Measurements from ENCODE around the gene OR5B21. TPM values are rescaled to one million over a fixed set of nuclear protein-coding genes. Genes with fewer than 3 reads are reported as not detected.

OR5B21 gene
- total and polyA plus RNA-seq, 12 donors: not detected

GRCh38 chr11:58485961-58486360 lies 21.9 kb downstream of the OR5B21 start:
- Histone ChIP-seq H3K27me3 (no peaks in the 10 kb centered on the region), H3K36me3 (replicated peaks in 1 of 2) (no peaks in the 10 kb centered on the region), H3K27ac (no peak overlapping the region), H3K4me1 (replicated peaks in 1 of 2) (no peaks in the 10 kb centered on the region), H3K4me3 (no peak overlapping the region), H3K9me3 (replicated peaks in 1 of 3) (no peaks in the 10 kb centered on the region)
- intact Hi-C loops (cut with DNase I): no loop called here
- no peak for DNase-seq
- WGBS, 4 donors: 82 to 91% (median 85%) methylated on average over 1 of the region's 1 CpG
- no peak for TF ChIP-seq POLR2A (IDR thresholded peaks at IDR 0.05)
- TF ChIP-seq, protein P1, sequence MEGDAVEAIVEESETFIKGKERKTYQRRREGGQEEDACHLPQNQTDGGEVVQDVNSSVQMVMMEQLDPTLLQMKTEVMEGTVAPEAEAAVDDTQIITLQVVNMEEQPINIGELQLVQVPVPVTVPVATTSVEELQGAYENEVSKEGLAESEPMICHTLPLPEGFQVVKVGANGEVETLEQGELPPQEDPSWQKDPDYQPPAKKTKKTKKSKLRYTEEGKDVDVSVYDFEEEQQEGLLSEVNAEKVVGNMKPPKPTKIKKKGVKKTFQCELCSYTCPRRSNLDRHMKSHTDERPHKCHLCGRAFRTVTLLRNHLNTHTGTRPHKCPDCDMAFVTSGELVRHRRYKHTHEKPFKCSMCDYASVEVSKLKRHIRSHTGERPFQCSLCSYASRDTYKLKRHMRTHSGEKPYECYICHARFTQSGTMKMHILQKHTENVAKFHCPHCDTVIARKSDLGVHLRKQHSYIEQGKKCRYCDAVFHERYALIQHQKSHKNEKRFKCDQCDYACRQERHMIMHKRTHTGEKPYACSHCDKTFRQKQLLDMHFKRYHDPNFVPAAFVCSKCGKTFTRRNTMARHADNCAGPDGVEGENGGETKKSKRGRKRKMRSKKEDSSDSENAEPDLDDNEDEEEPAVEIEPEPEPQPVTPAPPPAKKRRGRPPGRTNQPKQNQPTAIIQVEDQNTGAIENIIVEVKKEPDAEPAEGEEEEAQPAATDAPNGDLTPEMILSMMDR (IDR thresholded peaks at IDR 0.05): no peak

- H3K4me1 ChIP-seq (replicated peaks in 1 of 2): no peaks in the 10 kb centered on the region
- no peaks in the 10 kb centered on the region for H3K9me3 ChIP-seq (replicated peaks in 1 of 3)
- no peak overlapping the region for H3K4me3 ChIP-seq
- H3K36me3 ChIP-seq (replicated peaks in 1 of 2): no peaks in the 10 kb centered on the region
- TF ChIP-seq POLR2A (IDR thresholded peaks at IDR 0.05): no peak
- TF ChIP-seq, protein P1 (IDR thresholded peaks at IDR 0.05): no peak
- intact Hi-C loops (cut with DNase I): no loop called here
- DNase-seq: no peak
- H3K27me3 ChIP-seq: no peaks in the 10 kb centered on the region
- no peak overlapping the region for H3K27ac ChIP-seq
Observed at GRCh38 chr11:58471892-58472291, 36.0 kb downstream of the OR5B21 start.

GRCh38 chr11:58466293-58466692 lies 41.6 kb downstream of the OR5B21 start:
- no peak for TF ChIP-seq POLR2A (IDR thresholded peaks at IDR 0.05)
- TF ChIP-seq, protein P1 (IDR thresholded peaks at IDR 0.05): no peak
- 56 to 74% (median 68%) methylated on average over 1 of the region's 1 CpG for WGBS, 4 donors
- Histone ChIP-seq H3K27me3 (no peaks in the 10 kb centered on the region), H3K36me3 (replicated peaks in 1 of 2) (no peaks in the 10 kb centered on the region), H3K4me3 (no peak overlapping the region), H3K9me3 (replicated peaks in 1 of 3) (no peaks in the 10 kb centered on the region), H3K27ac (no peak overlapping the region), H3K4me1 (replicated peaks in 1 of 2) (no peaks in the 10 kb centered on the region)
- intact Hi-C loops (cut with DNase I): no loop called here
- no peak for DNase-seq

GRCh38 chr11:58465690-58466089 lies 42.2 kb downstream of the OR5B21 start:
- TF ChIP-seq POLR2A (IDR thresholded peaks at IDR 0.05): no peak
- TF ChIP-seq, protein P1 (IDR thresholded peaks at IDR 0.05): no peak
- intact Hi-C loops (cut with DNase I): no loop called here
- no peaks in the 10 kb centered on the region for H3K4me1 ChIP-seq (replicated peaks in 1 of 2)
- WGBS, 4 donors: 43 to 54% (median 50%) methylated on average over 3 of the region's 3 CpGs
- H3K9me3 ChIP-seq (replicated peaks in 1 of 3): no peaks in the 10 kb centered on the region
- DNase-seq: no peak
- H3K36me3 ChIP-seq (replicated peaks in 1 of 2): no peaks in the 10 kb centered on the region
- H3K27me3 ChIP-seq: no peaks in the 10 kb centered on the region
- no peak overlapping the region for H3K4me3 ChIP-seq
- H3K27ac ChIP-seq: no peak overlapping the region

Other genes starting within 250 kb of the OR5B21 start
- gene OR10W1, start 239.8 kb downstream of the OR5B21 start, total RNA-seq: not detected
- gene OR10W1, start 239.8 kb downstream of the OR5B21 start, polyA plus RNA-seq: not detected
- not detected for gene OR5B17, start 149.0 kb downstream of the OR5B21 start, total RNA-seq
- not detected for gene OR5B17, start 149.0 kb downstream of the OR5B21 start, polyA plus RNA-seq
- not detected for gene OR5B3, start 101.2 kb downstream of the OR5B21 start, total RNA-seq
- not detected for gene OR5B3, start 101.2 kb downstream of the OR5B21 start, polyA plus RNA-seq
- gene OR5B2, start 80.0 kb downstream of the OR5B21 start, total RNA-seq: not detected
- gene OR5B2, start 80.0 kb downstream of the OR5B21 start, polyA plus RNA-seq: not detected
- not detected for gene OR5B12, start 65.9 kb downstream of the OR5B21 start, total RNA-seq
- gene OR5B12, start 65.9 kb downstream of the OR5B21 start, polyA plus RNA-seq: not detected
- 10 to 100 TPM in 4 of 9 donors, 1 to 10 TPM in 5; 3.1 to 15.1 (median 9.7) TPM for gene LPXN, start 67.8 kb upstream of the OR5B21 start, total RNA-seq
- gene LPXN, start 67.8 kb upstream of the OR5B21 start, polyA plus RNA-seq: 10 to 100 TPM in 2 of 3 donors, 1 to 10 TPM in 1; 9.5 to 24.5 (median 11.3) TPM
- gene ZFP91, start 71.0 kb upstream of the OR5B21 start, total RNA-seq: 10 to 100 TPM; 39.4 to 54.2 (median 50.2) TPM
- gene ZFP91, start 71.0 kb upstream of the OR5B21 start, polyA plus RNA-seq: 10 to 100 TPM in 2 of 3 donors, 1 to 10 TPM in 1; 6.6 to 58.1 (median 13.8) TPM
- gene CNTF, start 114.6 kb upstream of the OR5B21 start, total RNA-seq: 1 to 10 TPM in 4 of 9 donors, under 1 TPM in 5; 0.39 to 3.0 (median 0.85) TPM
- gene CNTF, start 114.6 kb upstream of the OR5B21 start, polyA plus RNA-seq: 1 to 10 TPM in 1 of 3 donors, under 1 TPM in 2; 0.16 to 1.1 (median 0.24) TPM
- under 1 TPM in 1 of 9 donors, not detected in 8; 0.29 TPM for gene GLYAT, start 223.8 kb upstream of the OR5B21 start, total RNA-seq
- gene GLYAT, start 223.8 kb upstream of the OR5B21 start, polyA plus RNA-seq: under 1 TPM in 2 of 3 donors, not detected in 1; 0.09 to 0.13 TPM

Data from adrenal gland (tissue), 12 donors.